ENCODE results near the gene CFAP298.

CFAP298 gene

DNA sequence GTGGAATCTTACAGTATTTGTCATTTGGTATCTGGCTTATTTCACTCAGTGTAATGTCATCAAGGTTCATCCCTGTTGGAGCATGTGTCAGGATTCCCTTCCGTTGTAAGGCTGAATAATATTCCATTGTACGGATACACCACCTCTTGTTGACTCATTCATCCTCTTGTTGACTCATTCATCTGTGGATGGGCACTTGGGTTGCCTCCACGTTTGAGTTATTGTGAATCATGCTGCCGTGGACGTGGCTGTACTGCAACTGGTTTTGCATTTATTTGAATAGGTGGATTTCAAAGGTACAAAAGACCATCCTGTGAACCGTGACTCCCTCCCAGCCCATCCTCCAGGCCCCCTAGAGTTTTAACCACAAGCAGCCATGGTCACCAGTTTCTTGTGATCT is 15.0 kb downstream of the CFAP298 start:
- TF ChIP-seq, protein P1, sequence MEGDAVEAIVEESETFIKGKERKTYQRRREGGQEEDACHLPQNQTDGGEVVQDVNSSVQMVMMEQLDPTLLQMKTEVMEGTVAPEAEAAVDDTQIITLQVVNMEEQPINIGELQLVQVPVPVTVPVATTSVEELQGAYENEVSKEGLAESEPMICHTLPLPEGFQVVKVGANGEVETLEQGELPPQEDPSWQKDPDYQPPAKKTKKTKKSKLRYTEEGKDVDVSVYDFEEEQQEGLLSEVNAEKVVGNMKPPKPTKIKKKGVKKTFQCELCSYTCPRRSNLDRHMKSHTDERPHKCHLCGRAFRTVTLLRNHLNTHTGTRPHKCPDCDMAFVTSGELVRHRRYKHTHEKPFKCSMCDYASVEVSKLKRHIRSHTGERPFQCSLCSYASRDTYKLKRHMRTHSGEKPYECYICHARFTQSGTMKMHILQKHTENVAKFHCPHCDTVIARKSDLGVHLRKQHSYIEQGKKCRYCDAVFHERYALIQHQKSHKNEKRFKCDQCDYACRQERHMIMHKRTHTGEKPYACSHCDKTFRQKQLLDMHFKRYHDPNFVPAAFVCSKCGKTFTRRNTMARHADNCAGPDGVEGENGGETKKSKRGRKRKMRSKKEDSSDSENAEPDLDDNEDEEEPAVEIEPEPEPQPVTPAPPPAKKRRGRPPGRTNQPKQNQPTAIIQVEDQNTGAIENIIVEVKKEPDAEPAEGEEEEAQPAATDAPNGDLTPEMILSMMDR (IDR thresholded peaks at IDR 0.05; ENCODE audit: control insufficient read depth, extremely low read depth, insufficient read depth) = no peak
- DNase-seq (ENCODE audit: low read depth) = no peak
- H3K4me3 ChIP-seq (ENCODE audit: low read depth, low read length) = no peak overlapping the region

DNA sequence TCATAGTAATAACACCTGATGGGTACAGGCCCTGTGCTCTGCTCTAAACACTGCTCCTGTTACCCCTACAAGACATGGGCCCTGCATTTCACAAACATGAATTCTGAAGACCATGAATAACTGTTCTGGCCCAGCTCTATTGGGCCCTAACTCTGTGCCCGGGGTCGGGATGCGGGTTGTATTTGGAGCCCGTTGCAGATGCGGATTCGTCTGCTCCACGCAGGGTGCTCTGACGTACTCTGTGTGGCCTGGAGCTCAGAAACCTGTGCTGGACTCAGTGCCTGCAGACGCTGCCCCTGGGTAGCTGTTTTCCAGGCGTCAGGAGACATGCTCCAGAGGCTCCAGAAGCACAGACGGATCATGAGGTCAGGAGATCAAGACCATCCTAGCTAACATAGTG is 16.7 kb downstream of the CFAP298 start:
- TF ChIP-seq, protein P1 (IDR thresholded peaks at IDR 0.05; ENCODE audit: control insufficient read depth, extremely low read depth, insufficient read depth) = no peak
- H3K4me3 ChIP-seq (ENCODE audit: low read depth, low read length) = no peak overlapping the region
- no peak for DNase-seq (ENCODE audit: low read depth)

DNA sequence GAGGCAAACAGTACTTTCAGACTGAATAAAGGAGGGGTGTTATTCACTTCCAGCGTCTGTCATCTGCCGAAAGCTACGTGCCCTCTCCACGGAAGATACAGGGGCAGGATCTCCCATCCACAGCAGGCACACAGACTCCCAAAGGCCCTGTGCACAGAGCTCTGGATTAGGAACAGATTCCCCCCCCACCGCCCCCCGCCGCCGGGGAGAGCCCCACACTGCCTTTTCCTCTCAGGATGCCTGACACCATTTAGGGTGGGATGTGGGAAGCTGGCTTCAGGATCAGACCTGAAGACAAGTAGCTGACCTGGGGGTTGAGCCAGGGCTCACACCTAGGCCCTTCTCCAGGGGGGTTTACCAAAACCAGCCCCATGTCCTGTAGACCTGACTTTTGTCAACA is 18.5 kb downstream of the CFAP298 start:
- TF ChIP-seq, protein P1 (IDR thresholded peaks at IDR 0.05; ENCODE audit: control insufficient read depth, extremely low read depth, insufficient read depth) = no peak
- H3K4me3 ChIP-seq (ENCODE audit: low read depth, low read length) = no peak overlapping the region
- DNase-seq (ENCODE audit: low read depth) = no peak

DNA sequence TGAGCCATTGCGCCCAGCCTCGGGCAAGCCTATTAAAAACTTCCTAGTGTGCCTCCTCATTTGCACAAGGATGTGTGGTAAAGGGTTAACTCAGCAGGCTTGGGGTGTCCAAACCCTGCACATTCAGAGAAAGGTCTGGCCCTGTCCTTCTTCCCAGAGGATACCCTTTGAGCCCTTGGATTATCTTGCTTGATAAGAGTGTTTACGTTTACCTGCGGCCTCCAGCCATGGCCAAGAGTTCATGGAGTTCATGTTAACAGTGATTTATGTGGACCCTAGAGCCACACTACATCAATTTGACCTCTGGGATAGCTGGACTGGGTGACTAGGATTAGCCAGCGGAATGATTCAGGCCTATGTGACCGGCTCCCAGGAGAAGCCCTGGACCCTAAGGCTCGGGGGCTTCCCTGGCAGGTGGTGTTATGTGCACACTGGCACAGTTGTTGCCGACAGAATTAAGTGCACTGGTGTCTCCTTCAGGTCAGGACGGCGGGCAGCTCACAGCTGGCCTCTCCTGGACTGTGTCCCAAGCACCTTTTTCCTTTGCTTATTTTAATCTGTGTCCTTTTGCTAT is 19.2 kb downstream of the CFAP298 start:
- no peak for DNase-seq (ENCODE audit: low read depth)
- TF ChIP-seq, protein P1 (IDR thresholded peaks at IDR 0.05; ENCODE audit: control insufficient read depth, extremely low read depth, insufficient read depth) = no peak
- H3K4me3 ChIP-seq (ENCODE audit: low read depth, low read length) = no peak overlapping the region

DNA sequence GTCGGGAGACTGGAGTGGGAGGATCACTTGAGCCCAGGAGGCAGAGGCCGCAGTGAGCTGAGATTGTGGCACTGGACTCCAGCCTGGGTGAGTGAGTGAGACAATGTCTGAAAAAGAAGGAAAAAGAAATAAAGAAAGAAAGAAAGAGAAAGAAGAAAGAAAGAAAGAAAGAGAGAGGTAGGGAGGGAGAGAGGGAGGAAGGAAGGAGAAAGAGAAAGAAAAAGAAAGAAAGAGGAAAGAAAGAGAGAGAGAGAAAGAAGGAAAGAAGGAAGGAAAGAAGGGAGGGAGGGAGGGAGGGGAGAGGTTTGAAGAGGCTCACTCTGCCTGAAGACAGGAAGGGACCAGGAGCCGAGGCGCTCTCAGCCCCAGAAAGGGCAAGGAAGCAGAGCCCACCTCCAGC is 22.0 kb downstream of the CFAP298 start:
- TF ChIP-seq, protein P1 (IDR thresholded peaks at IDR 0.05; ENCODE audit: control insufficient read depth, extremely low read depth, insufficient read depth) = no peak
- DNase-seq (ENCODE audit: low read depth) = no peak

DNA sequence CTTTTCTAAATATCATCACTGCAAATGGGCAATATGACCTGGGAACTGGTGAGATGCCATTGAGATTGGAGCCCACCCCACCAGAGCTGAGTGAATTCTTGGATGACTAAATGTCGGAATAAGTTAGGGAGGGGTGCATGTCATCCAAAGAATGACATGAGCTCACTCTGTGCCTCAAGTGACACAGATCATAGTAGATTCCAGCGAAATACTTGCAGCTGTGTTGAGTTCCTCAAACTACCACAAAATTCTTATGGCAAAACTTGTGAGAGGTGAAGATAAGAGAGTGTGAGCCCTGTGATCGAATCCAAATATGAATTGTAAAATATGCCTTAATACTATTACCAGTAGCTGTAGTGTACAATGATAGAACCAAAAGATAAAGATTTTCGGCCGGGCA is 24.5 kb downstream of the CFAP298 start:
- TF ChIP-seq, protein P1 (IDR thresholded peaks at IDR 0.05; ENCODE audit: control insufficient read depth, extremely low read depth, insufficient read depth) = no peak

More for the DNA sequence above, 22.0 kb downstream of the CFAP298 start:
- no peak overlapping the region for H3K4me3 ChIP-seq (ENCODE audit: low read depth, low read length)

DNA sequence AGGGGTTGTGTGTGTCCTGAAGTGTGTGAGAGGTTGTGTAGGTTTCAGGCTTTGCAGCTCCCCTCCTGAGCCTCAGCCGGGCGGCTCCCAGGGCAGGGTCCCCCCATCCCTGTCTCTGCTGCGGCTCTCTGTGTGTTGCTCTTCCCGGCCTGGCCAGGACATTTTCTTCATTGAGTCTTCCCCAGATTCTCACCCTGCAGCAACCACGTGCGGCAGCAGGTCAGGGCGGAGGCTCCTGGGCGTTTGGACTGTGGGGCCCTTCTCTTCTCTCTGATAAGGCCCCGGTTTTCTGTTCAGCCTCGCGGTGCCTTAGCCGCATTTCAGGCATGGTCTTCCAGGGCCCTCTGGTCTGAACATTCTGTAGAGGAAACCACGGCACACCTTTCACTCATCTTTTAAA is 25.1 kb downstream of the CFAP298 start:
- no peak overlapping the region for H3K4me3 ChIP-seq (ENCODE audit: low read depth, low read length)
- TF ChIP-seq, protein P1 (IDR thresholded peaks at IDR 0.05; ENCODE audit: control insufficient read depth, extremely low read depth, insufficient read depth) = no peak
- no peak for DNase-seq (ENCODE audit: low read depth)

More for the DNA sequence above, 24.5 kb downstream of the CFAP298 start:
- no peak for DNase-seq (ENCODE audit: low read depth)
- H3K4me3 ChIP-seq (ENCODE audit: low read depth, low read length) = no peak overlapping the region

Measured in LNCaP clone FGC (cell line).